ENCODE results near the gene FXYD1.
"Not testable (repeated sequence)": the region's sequence is repeated elsewhere in the genome, so short reads cannot be mapped to it uniquely, and the experiment has no call there.

FXYD1 gene

GRCh38 chr19:35144259-35144599, 5.6 kb downstream of the FXYD1 start:
- DNase-seq = no peak

- no peak for DNase-seq
Measured at GRCh38 chr19:35144600-35145436, 6.2 kb downstream of the FXYD1 start.

- no peak for DNase-seq
Measured at GRCh38 chr19:35146746-35147459, 8.3 kb downstream of the FXYD1 start.

GRCh38 chr19:35149463-35149862, 10.8 kb downstream of the FXYD1 start:
- DNase-seq = no peak

- DNase-seq = no peak
Measured at GRCh38 chr19:35150445-35150844, 11.8 kb downstream of the FXYD1 start.

- DNase-seq = no peak
Measured at GRCh38 chr19:35151273-35152065, 12.8 kb downstream of the FXYD1 start.

- DNase-seq = not testable (repeated sequence)
Measured at GRCh38 chr19:35153129-35153522, 14.5 kb downstream of the FXYD1 start.

GRCh38 chr19:35153701-35154524, 15.3 kb downstream of the FXYD1 start:
- DNase-seq = peak; percentile 82

- peak; percentile 84 for DNase-seq
Measured at GRCh38 chr19:35154525-35155406, 16.1 kb downstream of the FXYD1 start, which contains the start of gene FXYD5. TSS of gene FXYD5 (plus strand) at chr19:35154735. CDS start at chr19:35155551, 816 bp downstream.

GRCh38 chr19:35155441-35155840, 16.8 kb downstream of the FXYD1 start:
- peak; percentile 46 for DNase-seq

- no peak for DNase-seq
Measured at GRCh38 chr19:35155981-35156672, 17.5 kb downstream of the FXYD1 start.

GRCh38 chr19:35156673-35157014, 18.0 kb downstream of the FXYD1 start:
- no peak for DNase-seq

- DNase-seq = no peak
Measured at GRCh38 chr19:35157431-35157830, 18.8 kb downstream of the FXYD1 start.

- no peak for DNase-seq
Measured at GRCh38 chr19:35159606-35160005, 21.0 kb downstream of the FXYD1 start.

- DNase-seq = no peak
Measured at GRCh38 chr19:35160629-35161433, 22.2 kb downstream of the FXYD1 start.

GRCh38 chr19:35161434-35161743, 22.8 kb downstream of the FXYD1 start:
- DNase-seq = no peak

- no peak for DNase-seq
Measured at GRCh38 chr19:35162471-35163326, 24.1 kb downstream of the FXYD1 start.

GRCh38 chr19:35164418-35164817, 25.8 kb downstream of the FXYD1 start:
- DNase-seq = no peak

Measured in activated naive CD4-positive, alpha-beta T cell treated with anti-CD3 and anti-CD28 coated beads, Interleukin-2, amount 50 U/mL, for 16 hours (primary cell).